HG02981 (cell line): ENCODE measurements around the gene CDC42SE2.
"Not testable (repeated sequence)": the region's sequence is repeated elsewhere in the genome, so short reads cannot be mapped to it uniquely, and the experiment has no call there.

ENCODE experiments used
- ATAC-seq: cut with Tn5 transposase; IDR thresholded peaks from one replicate; pipeline ENCODE4 v1.9.1; 2021; ENCODE audit warnings: mild to moderate bottlenecking, moderate library complexity; ENCODE audit not compliant: unreplicated experiment

CDC42SE2 gene

DNA sequence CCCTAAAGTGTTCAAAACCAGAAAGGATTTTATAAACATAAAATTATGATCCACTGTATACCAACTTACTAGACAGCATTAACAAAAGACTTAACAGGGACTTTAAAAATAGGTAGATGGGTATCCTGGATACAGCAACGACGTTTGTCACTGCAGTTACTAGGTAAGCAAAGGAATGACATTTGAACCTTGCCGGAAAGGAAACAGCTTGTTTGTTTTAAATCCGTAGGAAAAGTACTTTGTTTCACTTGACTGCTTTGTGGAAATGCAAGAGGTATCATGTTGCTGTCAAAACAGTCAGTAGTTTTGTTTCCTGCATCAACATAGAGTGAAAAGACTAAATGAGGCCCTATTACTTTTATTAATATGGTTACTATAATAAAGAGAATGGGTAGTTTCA lies 122.9 kb downstream of the CDC42SE2 start:
- no peak for ATAC-seq

DNA sequence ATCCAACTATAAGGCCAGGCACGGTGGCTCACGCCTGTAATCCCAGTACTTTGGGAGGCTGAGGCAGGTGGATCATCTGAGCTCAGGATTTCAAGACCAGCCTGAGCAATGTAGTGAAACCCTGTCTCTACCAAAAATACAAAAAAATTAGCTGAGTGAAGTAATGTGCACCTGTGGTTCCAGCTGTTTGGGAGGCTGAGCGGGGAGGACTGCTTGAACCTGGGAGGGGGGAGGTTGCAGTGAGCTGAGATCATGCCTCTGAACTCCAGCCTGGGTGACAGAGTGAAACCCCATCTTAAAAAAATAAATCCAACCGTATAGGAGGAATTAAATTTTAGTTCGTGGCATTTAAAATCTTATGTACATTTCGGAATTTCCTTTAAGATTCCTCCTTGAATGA lies 123.4 kb downstream of the CDC42SE2 start:
- no peak for ATAC-seq

DNA sequence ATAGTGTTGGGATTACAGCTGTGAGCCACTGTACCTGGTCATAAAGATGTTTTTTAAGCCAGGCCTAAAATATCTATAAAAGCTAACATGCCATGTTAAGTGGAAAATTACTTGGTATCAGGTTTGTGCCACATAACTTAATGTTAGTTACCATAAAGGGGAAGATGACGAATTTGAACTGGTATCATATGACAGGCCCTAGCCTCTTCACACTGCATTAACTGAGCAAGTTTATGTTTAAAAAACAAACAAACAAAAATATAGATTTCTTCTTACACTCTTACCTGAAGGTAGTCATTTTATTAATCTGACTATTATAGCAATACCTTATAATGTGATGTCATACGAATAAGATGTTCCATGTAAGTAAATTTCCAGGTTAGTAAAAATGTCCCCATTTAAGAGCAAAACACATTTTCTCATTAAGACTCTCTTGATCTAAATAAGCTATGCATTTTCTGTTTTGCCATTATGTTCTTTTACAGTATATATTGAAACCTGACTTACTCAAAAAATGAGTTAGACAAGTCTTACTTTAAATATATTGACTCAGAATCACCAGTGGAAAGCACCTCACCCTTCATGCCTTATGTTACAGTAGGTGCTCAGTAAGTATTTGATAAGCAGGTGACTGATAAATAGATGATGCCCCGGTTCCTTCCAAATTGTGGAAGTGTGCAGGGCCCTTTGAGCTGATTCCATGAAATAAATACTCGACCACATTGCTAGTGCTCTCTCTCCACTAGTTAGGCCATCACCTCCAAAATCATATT lies 125.4 kb downstream of the CDC42SE2 start:
- ATAC-seq = no peak

DNA sequence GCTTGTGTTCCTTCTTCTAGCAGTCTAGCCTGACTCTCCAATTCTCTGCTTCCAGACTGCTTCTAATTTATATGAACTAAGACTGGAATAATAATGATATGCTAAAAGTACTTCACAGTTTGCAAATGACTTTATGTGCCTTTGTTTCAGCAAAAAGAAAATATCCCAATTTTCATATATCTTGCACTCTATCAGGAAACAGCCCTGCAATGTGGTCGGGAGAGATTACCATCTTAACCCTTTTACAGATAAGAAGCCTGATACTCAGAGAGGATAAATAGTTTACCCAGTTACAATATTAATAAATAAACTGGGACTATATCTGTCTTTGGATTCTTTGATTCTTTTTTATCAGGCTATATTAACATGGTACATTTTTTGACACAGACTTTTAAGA lies 126.0 kb downstream of the CDC42SE2 start:
- no peak for ATAC-seq

DNA sequence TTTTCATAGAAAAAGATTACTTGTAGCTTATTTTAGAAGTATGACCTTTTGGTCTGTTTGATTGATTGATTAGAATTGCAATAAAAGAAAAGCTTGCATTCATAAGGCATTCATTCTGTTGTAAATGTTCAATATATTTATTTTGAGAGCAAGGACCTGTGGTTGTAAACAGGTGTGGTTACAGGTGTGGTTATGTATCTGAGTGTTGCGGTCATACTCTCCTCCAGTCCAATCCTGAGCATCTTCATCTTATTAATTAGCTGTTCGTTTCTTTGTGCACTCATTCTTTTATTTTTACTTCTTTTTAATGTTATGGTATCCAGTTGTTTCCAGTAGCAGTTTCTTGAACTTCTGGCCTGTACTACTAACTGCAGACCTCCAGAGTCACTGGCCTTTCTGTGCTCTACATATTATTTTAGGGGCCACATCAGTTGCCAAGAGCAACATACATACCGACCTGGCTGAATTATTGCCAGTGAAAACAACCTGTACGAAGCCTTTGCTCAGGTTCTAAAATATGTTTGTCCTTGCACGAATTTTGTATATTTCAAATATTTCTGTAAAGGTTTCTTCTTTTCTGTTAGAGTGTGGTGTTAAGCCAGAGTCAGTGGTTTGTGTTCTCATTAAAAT lies 128.7 kb downstream of the CDC42SE2 start:
- ATAC-seq = no peak

DNA sequence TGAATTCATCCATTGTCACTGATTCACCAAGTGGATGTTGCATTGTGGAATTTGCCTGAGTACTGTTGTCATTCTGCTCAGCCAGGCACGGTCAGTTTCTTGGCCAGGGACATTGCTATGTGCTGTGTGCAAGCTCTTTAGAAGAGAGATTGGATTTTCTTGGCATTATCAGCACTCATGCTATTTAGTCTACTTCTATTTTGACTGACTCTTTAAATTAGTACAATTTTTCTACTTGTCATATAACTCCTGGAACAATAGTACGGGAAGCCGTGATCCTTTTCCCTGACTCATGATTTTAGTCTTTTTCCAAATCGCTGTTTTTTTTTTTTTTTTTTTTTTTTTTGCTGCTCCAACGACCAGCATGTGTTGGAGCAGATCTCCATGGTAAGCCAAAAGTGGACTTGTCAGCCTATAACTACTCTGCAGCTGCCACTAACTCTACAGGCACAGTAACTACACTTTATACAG lies 129.7 kb downstream of the CDC42SE2 start:
- no peak for ATAC-seq

DNA sequence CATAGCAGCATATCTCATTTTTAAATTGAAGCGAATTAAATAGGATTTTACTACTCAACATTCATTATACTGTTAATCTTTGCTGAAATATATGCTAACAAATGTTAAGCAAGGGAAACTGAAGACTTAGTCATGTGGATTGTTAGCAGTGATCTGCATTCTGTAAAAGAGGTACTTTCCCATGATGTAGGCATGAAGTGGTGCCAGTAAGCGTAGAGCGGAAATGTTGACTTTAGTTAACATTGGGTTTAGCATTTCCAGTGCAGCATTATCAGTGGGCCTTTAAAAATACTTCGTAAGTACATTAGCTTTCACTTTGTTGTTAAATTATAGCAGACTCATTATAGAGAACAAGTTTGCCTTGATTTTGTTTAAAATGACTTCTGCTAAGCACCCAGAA lies 130.3 kb downstream of the CDC42SE2 start:
- peak; percentile 66 for ATAC-seq

DNA sequence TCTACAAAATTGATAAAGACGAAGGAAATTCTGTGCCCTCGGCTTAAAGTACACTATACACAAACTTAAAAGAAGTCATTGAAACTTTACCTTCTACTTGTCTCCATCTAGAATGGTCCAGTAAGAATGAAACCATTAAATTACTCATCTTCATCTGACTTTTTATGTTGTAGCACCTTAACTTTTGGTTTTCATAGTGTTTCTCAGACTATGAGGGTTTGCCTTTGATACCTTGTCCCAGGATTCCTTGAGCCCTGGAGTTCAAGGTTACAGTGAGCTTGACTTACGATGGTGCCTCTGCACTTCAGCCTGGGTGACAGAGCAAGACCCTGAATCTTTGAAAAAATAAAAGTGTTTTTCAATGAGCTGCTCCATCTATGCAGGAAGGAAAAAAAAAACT lies 132.2 kb downstream of the CDC42SE2 start:
- ATAC-seq = peak; percentile 84

DNA sequence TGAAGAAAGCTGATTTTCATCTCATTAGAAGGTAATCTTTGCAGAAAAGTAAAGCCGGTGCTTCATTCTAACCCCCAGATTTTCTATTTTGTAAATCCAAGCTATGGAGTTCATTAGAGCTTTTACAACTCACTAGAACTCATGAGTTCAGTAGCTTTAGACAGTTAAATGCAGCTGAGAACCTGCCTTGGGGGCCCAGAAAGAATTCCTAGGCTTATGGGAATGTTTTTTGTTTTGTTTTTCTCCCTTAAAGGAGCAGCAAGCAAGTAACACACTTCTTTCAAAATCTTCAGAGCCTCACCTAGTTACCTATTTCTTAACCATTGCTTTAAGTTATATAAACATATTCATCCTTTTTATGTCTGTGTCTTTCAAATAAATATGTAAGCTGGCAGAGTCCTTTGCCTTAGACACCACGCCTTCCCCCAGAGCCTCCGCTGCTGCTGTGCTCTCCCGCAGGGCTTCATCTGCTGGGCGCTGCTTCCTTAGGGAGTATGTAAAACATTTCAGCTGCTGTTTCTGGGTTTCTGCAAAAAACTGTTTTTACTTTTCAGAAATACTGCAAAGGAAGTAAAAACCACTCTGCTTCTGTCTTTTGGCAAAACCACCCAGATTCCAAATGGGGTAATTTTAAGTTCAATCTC lies 132.9 kb downstream of the CDC42SE2 start:
- no peak for ATAC-seq

DNA sequence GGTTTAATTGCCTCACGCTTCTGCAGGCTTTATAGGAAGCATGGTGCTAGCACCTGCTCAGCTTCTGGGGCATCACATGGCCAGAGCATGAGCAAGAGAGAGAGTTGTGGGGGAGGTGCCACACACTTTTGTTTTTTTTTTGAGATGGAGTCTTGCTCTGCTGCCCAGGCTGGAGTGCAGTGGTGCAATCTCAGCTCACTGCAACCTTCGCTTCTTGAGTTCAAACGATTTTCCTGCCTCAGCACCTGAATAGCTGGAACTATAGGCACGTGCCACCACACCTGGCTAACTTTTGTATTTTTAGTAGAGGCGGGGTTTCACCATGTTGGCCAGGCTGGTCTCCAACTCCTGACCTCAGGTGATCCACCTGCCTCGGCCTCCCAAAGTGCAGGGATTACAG lies 135.2 kb downstream of the CDC42SE2 start:
- not testable (repeated sequence) for ATAC-seq

DNA sequence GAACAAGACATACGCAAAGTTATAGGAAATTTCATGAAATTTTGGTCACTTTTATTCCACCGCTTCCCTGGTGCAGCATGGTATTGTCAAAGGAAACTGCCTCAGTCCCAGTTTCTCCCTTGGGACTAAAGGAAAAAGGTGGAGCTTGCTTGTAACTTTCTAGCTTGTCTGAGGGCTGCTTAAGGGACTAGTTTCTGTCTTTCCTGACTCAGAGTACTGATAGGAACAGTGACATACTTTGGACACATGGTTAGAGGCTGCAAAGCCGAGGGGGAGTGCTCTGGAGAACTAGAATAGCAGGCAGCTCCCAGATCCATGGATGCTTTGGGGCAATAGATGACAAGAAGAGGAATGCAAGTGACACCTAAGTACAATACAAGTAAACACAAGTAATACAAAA lies 136.7 kb downstream of the CDC42SE2 start:
- no peak for ATAC-seq

DNA sequence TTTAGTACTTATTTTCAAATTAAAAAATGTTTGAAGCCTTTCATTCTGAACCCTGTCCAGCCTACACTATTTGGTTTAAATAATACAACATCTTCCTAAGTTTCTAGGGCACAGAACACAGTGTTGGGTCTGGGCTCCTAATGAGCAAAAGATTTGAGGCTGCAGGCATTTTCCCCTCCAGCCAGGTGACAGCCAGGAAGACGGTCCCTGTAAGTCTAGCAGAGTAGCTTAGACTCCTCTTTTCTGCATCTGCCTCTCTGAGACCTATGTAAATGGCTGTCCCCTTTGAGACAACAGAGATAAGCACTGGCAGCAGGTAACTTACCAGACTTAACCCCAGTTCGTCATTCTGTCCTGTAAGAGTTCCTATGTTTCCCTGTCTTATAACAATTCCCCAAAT lies 141.8 kb downstream of the CDC42SE2 start:
- ATAC-seq = no peak

DNA sequence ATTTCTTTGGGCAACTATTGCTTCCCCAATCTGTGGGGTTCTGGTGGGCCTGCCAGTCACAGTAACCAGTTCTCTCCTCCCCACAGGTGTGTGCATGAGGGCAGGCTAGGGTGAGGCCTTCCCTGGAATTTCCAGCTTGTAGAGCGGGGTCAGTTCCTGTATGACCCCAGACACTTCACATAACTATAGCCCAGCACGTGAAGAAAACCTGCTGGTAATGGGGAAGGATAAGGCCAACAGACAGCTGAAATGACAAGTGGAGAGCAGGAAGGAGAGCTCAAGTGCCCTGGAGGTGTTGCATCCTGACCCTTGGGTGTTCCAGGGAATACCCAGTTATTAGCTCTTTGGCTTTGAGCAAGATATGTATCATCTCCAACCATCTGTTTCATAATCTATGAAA lies 142.2 kb downstream of the CDC42SE2 start:
- ATAC-seq = no peak

DNA sequence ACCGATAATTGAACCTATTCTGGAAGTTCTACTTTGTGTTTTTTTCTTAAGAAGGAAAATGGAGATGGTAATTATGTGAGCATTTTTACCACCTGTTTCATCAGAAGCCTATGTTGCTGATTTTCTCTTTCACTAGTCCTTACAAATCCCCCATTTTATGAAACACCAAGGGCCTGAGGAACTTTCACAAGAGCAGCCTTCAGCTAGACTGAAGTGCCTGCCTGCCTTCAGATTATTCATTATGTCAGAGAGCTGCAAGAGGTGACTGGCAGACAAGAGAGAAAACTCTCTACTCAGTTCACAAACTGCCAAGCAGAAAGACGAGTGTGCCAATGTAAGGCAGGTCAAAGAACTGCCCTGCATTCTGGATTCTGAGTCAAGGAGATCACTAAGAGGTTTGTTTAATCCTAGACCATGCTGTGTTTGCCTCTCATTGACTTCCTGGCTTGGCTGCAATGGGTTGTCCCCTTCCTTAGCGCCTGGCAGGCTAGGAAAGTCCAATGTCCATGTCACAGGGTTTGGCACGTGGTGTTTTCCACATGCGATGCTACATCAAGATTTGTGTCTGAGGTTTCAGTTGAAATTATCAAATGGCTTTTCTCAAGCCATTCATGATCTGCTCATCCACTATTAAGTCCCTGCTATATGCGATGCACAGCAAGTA lies 143.3 kb downstream of the CDC42SE2 start:
- no peak for ATAC-seq

DNA sequence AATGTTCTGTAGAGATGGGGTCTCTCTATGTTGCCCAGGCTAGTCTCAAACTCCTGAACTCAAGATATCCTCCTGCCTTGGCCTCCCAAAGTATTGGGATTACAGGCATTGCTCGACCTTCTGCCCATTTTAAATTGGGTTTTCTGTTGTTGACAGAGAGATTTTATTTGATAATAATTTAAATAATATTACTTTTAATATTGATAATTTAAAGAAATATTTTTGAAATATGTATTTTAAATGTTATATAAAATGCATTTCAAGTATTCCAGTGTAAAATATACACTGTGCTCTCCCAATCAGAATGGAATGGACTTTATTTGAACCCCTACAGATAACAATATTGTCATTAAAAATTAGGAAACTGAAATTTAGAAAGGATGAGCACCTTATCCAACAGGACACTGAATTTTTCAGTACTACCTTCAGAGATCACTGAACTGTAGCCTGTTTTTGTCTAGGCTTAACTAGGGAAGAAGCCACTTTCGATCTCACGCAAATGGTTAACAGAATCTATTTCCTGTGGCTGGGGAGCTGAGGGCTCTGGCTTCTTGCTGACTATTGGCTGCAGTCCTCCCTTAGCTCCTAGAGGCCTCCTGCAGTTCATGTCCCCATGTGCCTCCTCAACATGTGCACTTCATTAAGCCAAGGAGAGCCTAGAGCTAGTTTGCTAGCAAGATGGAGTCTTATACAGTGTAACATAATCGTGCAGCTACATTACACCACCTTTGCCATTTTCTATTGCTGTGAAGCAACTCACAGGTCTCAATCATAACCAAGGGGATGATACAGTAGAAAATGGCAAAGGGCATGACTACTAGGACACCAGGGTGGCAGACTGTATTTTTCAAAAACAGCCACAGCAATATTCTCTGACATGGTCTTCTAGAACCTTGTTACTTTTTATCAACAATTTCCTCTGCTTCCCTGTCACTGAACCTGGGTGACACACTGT lies 150.0 kb downstream of the CDC42SE2 start:
- ATAC-seq = peak; percentile 76

DNA sequence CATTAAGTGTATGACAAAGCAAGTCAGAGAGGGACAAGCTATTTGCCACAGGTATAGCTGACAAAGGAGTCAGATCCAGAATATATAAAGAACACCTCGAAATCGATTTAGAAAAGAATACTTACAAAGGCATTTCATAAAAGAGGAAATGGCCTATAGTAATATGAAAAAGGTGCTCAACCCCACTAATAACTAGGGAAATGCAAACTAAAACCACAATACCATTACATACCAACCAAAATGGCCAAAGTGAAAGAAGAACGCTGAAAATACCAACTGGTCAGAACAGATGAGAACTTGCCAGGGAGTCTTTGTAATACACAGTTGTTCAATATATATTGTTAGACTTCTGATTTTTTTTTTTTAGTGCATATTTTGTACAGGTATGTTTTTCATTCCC lies 152.9 kb downstream of the CDC42SE2 start:
- peak; percentile 76 for ATAC-seq

DNA sequence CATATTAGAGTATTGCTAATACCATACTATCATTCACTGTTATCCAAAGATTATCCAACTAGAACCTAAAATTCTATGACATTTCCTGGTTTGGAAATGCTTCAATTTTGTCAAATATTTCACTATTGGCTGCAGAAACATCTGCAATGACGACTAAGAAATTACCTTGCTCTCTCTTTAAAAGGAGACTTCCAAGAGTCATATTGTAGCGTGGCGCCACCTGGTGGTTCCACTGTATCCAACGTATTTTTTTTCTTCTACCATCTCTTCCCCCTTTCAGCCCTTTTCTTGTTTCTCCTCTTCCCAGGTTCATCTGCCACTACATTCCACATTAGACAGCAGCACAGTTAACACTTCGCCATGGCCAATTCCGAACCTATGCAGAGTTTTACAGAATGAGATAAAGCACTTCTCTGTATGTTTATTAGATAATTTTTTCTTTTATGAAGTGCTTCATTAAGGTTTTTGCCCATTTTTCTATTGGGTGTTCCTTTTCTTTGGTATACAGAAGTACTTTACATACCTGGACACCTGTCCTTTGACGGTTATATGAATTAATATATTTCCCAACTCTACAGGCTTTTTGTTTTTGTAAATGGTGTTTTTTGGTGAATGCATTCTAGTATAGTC lies 153.5 kb downstream of the CDC42SE2 start:
- peak; percentile 40 for ATAC-seq

DNA sequence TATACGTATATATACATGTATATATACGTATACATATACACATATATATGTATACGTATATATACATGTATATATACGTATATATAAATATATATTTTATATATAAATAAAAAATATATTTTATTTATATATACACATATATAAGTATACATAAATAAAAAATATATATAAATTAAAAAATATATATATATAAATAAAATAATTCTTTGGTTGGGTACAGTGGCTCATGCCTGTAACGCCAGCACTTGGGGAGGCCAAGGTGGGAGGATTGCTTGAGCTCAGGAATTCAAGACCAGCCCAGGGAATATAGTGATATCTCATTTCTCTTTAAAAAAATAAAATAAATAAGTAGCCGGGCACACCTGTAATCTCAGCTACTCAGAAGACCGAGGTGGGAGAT lies 155.0 kb downstream of the CDC42SE2 start:
- ATAC-seq = no peak

DNA sequence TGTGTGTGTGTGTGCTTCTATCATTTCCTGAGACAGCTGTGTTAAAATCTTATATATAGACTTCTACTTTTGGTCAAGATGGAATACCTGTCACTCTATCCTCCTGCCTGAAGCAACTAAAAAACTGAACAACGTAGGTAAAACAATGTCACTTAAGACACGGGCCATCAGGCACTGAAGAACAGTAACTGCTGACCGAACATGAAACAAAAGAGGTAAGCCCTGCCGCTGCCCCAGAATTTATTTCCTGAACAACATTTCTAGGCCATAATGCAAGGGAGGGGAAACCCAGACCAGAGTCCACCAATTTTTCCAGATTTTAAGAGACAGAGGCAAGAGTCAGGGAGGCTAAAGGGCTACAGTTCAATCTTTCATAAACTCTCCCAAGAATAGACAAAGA lies 156.0 kb downstream of the CDC42SE2 start:
- ATAC-seq = no peak

DNA sequence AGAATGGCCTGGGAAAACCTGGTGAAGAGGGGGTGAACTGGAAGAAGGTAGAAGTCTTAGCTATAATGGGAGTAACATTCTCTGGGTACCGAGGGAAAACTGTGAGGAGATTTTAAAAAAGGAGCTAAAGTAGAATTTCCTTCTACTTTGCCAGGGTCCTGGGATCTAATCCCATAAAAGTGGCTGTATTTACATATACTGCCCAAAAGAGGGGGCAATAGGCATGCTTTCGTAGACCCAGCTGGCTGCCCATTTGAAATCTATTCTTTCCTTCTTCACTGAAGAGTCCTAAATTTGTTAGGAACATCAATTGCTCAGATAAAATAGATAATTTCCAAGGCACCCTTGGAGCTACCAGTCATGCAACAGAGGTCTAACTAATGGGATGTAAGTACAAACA lies 159.2 kb downstream of the CDC42SE2 start:
- ATAC-seq = no peak
